A549 (cell line): Measurements from ENCODE around the gene TMLHE. TPM values are rescaled to one million over a fixed set of nuclear protein-coding genes. Genes with fewer than 3 reads are reported as not detected.
A peak's percentile ranks its signal among the peaks of the same experiment; 100 is the strongest.
"Not testable (repeated sequence)": the region's sequence is repeated elsewhere in the genome, so short reads cannot be mapped to it uniquely, and the experiment has no call there.

ENCODE experiments used
- ATAC-seq, 2 experiments: fragments of 200-7000 bp in 1 of 2; fragments of >200 bp in 1 of 2; cut with Nextera tagmentation in 1 of 2; cut with Tn5 transposase in 1 of 2; 3 replicates each; pipeline versions ENCODE4 v1.8.0 to v1.9.1; 2018 to 2020; ENCODE audit warnings: mild to moderate bottlenecking in 1 of 2, moderate library complexity in 1 of 2
- CTCF ChIA-PET: fragments of 300-600 bp; sonication (Branson Sonifier 250); formaldehyde crosslinking; extraction: SDS; loops from one replicate; lab custom pipeline; 2021; ENCODE audit warnings: antibody characterized with exemption, inconsistent platforms; lab: Yijun Ruan, JAX
- POLR2A ChIA-PET: fragments of 350-600 bp; formaldehyde crosslinking; extraction: SDS; loops from one replicate; lab custom pipeline; 2021; ENCODE audit warnings: antibody characterized with exemption, inconsistent platforms; lab: Yijun Ruan, JAX
- DNase-seq, 2 experiments: peaks; one replicate each; pipeline versions ENCODE4 v3.0.0 to v3.0.0-alpha.2; 2011 to 2016; ENCODE audit warnings: low read depth in 1 of 2, low spot score in 1 of 2
- FAIRE-seq: peaks from 2 replicates; lab custom pipeline; 2011; peaks lifted over from hg19 to GRCh38; lab: Jason Lieb, UNC
- H3K27ac ChIP-seq, 2 experiments: fragments of >200 bp; sonication (Bioruptor Twin); formaldehyde crosslinking; 3 replicates each; pipeline ENCODE4 v1.5.1; 2016 to 2017
- H3K4me1 ChIP-seq: fragments of >200 bp; sonication (Bioruptor Twin); formaldehyde crosslinking; 3 replicates; pipeline ENCODE4 v1.6.1; 2016
- H3K4me2 ChIP-seq: fragments of >200 bp; sonication (Bioruptor Twin); formaldehyde crosslinking; 3 replicates; pipeline ENCODE4 v1.6.1; 2016
- H3K4me3 ChIP-seq: fragments of >200 bp; sonication (Bioruptor Twin); formaldehyde crosslinking; 3 replicates; pipeline ENCODE4 v1.5.1; 2016
- H3K9me3 ChIP-seq: fragments of >200 bp; sonication (Bioruptor Twin); formaldehyde crosslinking; 3 replicates; pipeline ENCODE4 v1.6.1; 2016
- CHD4 ChIP-seq: fragments of 200-600 bp; sonication (generic); IDR thresholded peaks from 2 replicates; pipeline ENCODE4 v1.6.1; 2016; ENCODE audit warnings: antibody characterized with exemption, mild to moderate bottlenecking, borderline replicate concordance
- ESRRA ChIP-seq: fragments of 150-350 bp; IDR thresholded peaks from 2 replicates; pipeline ENCODE4 v1.6.1; 2014; ENCODE audit warnings: mild to moderate bottlenecking, low read length, borderline replicate concordance
- ZC3H11A ChIP-seq: fragments of 450-650 bp; IDR thresholded peaks from 2 replicates; pipeline ENCODE4 v1.6.1; 2014; ENCODE audit warnings: antibody characterized with exemption, mild to moderate bottlenecking
- ZFP36 ChIP-seq: fragments of 450-650 bp; IDR thresholded peaks from 2 replicates; pipeline ENCODE4 v1.6.1; 2014; ENCODE audit warnings: borderline replicate concordance; ENCODE audit not compliant: partially characterized antibody
- WGBS: methylation state at CpG from one replicate; pipeline ENCODE4 v1.1.6; 2017; ENCODE audit errors: missing lambda C conversion rate; 5-methylcytosine and 5-hydroxymethylcytosine counted together
- polyA plus RNA-seq, 4 experiments: library from polyadenylated mRNA; depleted of rRNA in 3 of 4; stranded (reverse); fragments of >200 nt; fragmentation: RNase III in 1 of 4; extraction: RNeasy Plus Mini Kit Qiagen cat#74134 plus additional on column Dnase treatment in 1 of 4; gene quantifications; 2 replicates in 3 of 4; 3 replicates in 1 of 4; pipeline ENCODE4 v1.2.3, GENCODE V29; 2011 to 2017
- small RNA-seq, 6 experiments: library from RNA; depleted of rRNA; stranded (forward); fragments of <200 nt; gene quantifications; one replicate each; pipeline ENCODE3, GENCODE V24; 2012

TMLHE gene
- polyA plus RNA-seq, 2 of the 4 experiments (the other 2 are of a cell fraction), result 10.7 to 23.5 TPM

GRCh38 chrX:155477136-155477535 is 135.6 kb downstream of the TMLHE start:
- H3K9me3 ChIP-seq, H3K27ac ChIP-seq, H3K4me1 ChIP-seq, DNase-seq, H3K4me3 ChIP-seq, H3K4me2 ChIP-seq, ATAC-seq, FAIRE-seq, CTCF ChIA-PET, POLR2A ChIA-PET: not testable (repeated sequence)
- no CpG with 5 or more reads among the region's 7 CpGs for WGBS

DNA sequence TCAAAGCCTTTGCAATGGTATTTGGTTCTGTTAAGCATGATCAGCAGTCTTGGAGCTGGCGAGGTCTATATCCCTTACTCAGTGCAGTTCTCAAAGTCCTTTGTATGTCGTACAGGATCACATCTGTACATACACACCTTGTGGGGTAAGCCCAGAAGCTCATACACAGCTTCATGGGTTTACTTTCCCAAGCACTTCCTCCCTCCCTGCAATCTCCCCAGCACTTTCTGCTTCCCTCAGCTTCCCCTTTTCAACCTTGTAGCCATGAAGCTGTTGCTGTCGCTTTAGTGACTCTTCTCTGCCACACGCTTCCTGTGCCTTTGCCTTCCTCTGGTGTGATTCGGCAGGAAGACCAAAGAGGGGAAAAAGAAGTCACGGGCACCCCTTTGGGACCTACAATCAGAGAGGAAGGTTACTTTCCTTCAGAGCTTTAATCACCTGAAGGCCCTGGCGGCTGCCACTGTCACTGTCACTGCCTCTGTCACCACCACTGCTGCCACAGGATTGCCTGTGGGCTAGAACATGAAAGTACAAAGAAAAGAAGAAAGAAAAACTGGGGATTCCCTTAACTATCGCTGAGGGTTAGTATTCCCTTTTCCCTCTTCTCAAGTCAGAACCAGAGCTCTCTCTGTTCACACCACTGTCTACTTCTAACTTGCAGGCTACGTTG is 146.3 kb downstream of the TMLHE start:
- DNase-seq, H3K4me1 ChIP-seq, H3K27ac ChIP-seq, POLR2A ChIA-PET, H3K4me3 ChIP-seq, CTCF ChIA-PET, H3K9me3 ChIP-seq, ATAC-seq, FAIRE-seq, H3K4me2 ChIP-seq: not testable (repeated sequence)
- WGBS, result no CpG with 5 or more reads among the region's 9 CpGs

DNA sequence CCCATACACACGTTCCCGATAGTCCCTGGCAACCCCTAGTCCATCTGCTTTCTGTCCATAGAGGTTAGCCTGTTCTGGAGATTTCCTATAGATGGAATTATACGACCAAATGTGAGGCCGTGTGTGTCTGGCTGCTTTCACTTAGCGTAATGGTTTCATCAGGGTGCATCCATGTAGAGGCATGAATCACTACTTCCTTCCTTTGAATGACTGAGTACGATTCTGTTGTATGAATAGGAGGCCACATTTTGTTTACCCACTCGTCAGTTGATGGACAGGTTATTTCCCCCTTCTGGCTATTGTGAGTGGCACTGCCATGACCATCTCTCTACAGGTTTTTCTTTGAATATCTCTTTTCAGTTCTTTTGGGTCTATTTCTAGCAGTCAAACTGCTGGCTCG is 152.3 kb downstream of the TMLHE start:
- no CpG with 5 or more reads among the region's 8 CpGs for WGBS
- H3K4me2 ChIP-seq, CTCF ChIA-PET, FAIRE-seq, H3K9me3 ChIP-seq, H3K4me3 ChIP-seq, H3K27ac ChIP-seq, H3K4me1 ChIP-seq, POLR2A ChIA-PET, DNase-seq, ATAC-seq: not testable (repeated sequence)

- WGBS, result no CpG with 5 or more reads among the region's 51 CpGs
These were observed 154.3 kb downstream of the TMLHE start, which contains the start of gene F8A3 for GRCh38 chrX:155458471-155458870. Gene F8A3, minus strand, starts transcription at chrX:155458620. Its CDS starts 20 bp downstream, at chrX:155458600.

GRCh38 chrX:155457761-155458447 is 154.8 kb downstream of the TMLHE start:
- WGBS, result no CpG with 5 or more reads among the region's 97 CpGs
- CTCF ChIA-PET, H3K27ac ChIP-seq, H3K9me3 ChIP-seq, DNase-seq, FAIRE-seq, H3K4me1 ChIP-seq, POLR2A ChIA-PET, H3K4me3 ChIP-seq, H3K4me2 ChIP-seq: not testable (repeated sequence)
- ATAC-seq, result peak; percentile 80 to 84

More at GRCh38 chrX:155458471-155458870, 154.3 kb downstream of the TMLHE start, which contains the start of gene F8A3:
- CTCF ChIA-PET, H3K9me3 ChIP-seq, H3K4me1 ChIP-seq, H3K4me3 ChIP-seq, H3K4me2 ChIP-seq, DNase-seq, FAIRE-seq, H3K27ac ChIP-seq, POLR2A ChIA-PET: not testable (repeated sequence)
- ATAC-seq, result peak; percentile 89 to 96

DNA sequence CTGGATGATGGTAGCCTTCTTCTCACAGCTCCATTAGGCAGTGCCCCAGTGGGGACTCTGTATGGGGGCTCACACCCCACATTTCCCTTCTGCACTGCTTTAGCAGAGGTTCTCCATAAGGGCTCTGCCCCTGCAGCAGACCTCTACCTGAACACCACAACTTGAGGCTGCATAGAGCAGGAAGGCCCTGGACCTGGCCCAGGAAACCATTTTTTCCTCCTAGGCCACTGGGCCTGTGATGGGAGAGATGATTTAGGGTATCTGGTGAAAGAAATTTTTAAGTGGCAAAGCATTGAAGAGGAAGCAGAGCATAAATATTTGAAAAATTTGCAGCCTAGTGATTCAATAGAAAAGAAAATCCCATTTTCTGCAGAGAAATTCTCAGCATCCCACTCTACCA is 171.7 kb downstream of the TMLHE start:
- Histone ChIP-seq H3K4me3 (no peak overlapping the region), H3K4me2 (no peak overlapping the region), H3K9me3 (peaks cover 3% of the 10 kb centered on the region; the same call in 1 of the 3 replicates), H3K27ac (no peak overlapping the region), H3K4me1 (no peaks in the 10 kb centered on the region)
- ChIA-PET POLR2A (no interaction called here), CTCF (no interaction called here)
- DNase-seq (no peak), FAIRE-seq (no peak), ATAC-seq (no peak)
- TF ChIP-seq ESRRA (no peak), CHD4 (no peak), ZC3H11A (no peak), ZFP36 (peak; percentile 68)

Small RNAs within 50 kb of the gene (small RNA-seq; reads per million reads assigned to genes)
- 0 reads per million in 6 experiments for gene MIR1184-3

Other genes with a start within 250 kb of the TMLHE start
- gene F8A2, start 230.9 kb downstream of the TMLHE start, polyA plus RNA-seq (2011; rRNA removed), result not detected in 2 replicates
- gene F8A2, start 230.9 kb downstream of the TMLHE start, polyA plus RNA-seq (2017; fragmentation: RNase III; extraction: RNeasy Plus Mini Kit Qiagen cat#74134 plus additional on column Dnase treatment), result not detected in 3 replicates
- gene F8A3, start 154.3 kb downstream of the TMLHE start, polyA plus RNA-seq (2011; rRNA removed), result 0.05 and 0.11 TPM in 2 replicates
- 1.4 to 1.9 TPM (median 1.7 TPM) in 3 replicates for gene F8A3, start 154.3 kb downstream of the TMLHE start, polyA plus RNA-seq (2017; fragmentation: RNase III; extraction: RNeasy Plus Mini Kit Qiagen cat#74134 plus additional on column Dnase treatment)
- gene SPRY3, start 366 bp downstream of the TMLHE start, polyA plus RNA-seq (2011; rRNA removed), result 0.39 and 0.46 TPM in 2 replicates
- gene SPRY3, start 366 bp downstream of the TMLHE start, polyA plus RNA-seq (2017; fragmentation: RNase III; extraction: RNeasy Plus Mini Kit Qiagen cat#74134 plus additional on column Dnase treatment), result 0.16 to 0.21 TPM (median 0.18 TPM) in 3 replicates